Activated naive CD4-positive, alpha-beta T cell treated with anti-CD3 and anti-CD28 coated beads for 36 hours (primary cell): ENCODE results near the gene HS6ST2. TPM values are rescaled to one million over a fixed set of nuclear protein-coding genes. Genes with fewer than 3 reads are reported as not detected.
"Not testable (repeated sequence)": the region's sequence is repeated elsewhere in the genome, so short reads cannot be mapped to it uniquely, and the experiment has no call there.

Experiments
- CTCF ChIA-PET: fragments of 350-600 bp; sonication (Branson Sonifier 250); formaldehyde crosslinking; loops from one replicate; lab custom pipeline; 2021; ENCODE audit warnings: antibody characterized with exemption; lab: Charles Lee
- DNase-seq: peaks from one replicate; pipeline ENCODE4 v3.0.0-alpha.2; 2020
- H3K27ac Mint-ChIP-seq: one replicate; pipeline ENCODE4 v1.8.0; 2021; ENCODE audit warnings: mild to moderate bottlenecking, mixed read lengths
- H3K27me3 Mint-ChIP-seq: one replicate; pipeline ENCODE4 v1.8.0; 2021; ENCODE audit warnings: low read depth, mixed read lengths
- H3K36me3 Mint-ChIP-seq: one replicate; pipeline ENCODE4 v1.8.0; 2021; ENCODE audit warnings: low read depth, mixed read lengths
- H3K4me1 Mint-ChIP-seq: one replicate; pipeline ENCODE4 v1.8.0; 2021; ENCODE audit warnings: low read depth, mixed read lengths
- H3K4me3 Mint-ChIP-seq: one replicate; pipeline ENCODE4 v1.8.0; 2021; ENCODE audit warnings: mild to moderate bottlenecking, moderate library complexity, mixed read lengths
- H3K9me3 Mint-ChIP-seq: one replicate; pipeline ENCODE4 v1.8.0; 2021; ENCODE audit warnings: mixed read lengths
- intact Hi-C: fragments of 100-400 bp; cut with micrococcal nuclease; formaldehyde crosslinking; loops from one replicate; pipeline ENCODE4 v1.15.1; 2023
- total RNA-seq, 2 experiments: library from RNA; stranded (reverse); gene quantifications; one replicate each; pipeline ENCODE4 v1.2.3, GENCODE V29; 2021

HS6ST2 gene
- total RNA-seq, 2 experiments from 2014 or later = 0.98 to 1.3 TPM

DNA sequence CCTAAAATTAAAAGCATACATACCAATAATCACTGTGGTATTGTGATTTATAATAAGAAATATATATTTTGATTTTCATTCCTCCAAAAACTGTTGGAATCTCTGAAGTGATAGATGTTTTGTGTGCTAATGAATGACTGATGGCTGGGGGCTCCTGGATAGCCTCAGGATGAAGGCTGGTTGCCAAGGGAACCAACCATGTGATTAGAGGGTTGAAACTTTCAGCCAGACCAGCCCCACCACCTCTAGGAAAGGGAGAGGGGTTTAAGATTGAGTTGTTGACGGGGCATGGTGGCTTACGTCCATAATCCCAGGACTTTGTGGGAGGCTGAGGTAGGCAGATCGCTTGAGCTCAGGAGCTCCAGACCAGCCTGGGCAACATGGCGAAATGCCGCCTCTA is 34.0 kb downstream of the HS6ST2 start:
- intact Hi-C loops = no loop called here

DNA sequence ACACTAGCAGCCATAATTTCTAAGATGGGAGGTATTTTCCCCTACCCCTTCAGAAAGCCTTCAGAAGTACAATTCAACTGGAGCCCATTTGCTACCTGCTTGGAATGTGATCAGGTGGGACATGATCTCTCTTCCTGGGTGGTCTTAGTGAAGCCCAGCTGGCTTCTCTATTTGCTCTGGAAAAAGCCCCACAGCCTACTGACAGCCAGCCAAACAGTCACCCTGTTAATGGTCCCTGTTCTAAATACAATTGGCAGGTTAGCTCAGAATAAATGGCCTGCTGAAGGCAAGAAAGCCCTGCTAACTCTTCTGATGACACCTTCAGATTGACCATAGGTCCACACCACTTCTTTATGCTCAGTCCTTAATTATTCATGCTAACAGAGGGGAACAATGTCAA is 39.9 kb downstream of the HS6ST2 start:
- Mint-ChIP-seq H3K36me3 (no peaks in the 10 kb centered on the region), H3K4me1 (no peaks in the 10 kb centered on the region)
- intact Hi-C loops = no loop called here

More for the DNA sequence above, 34.0 kb downstream of the HS6ST2 start:
- no peaks in the 10 kb centered on the region for H3K36me3 Mint-ChIP-seq
- CTCF ChIA-PET = no interaction called here
- H3K4me3 Mint-ChIP-seq = no peak overlapping the region
- H3K4me1 Mint-ChIP-seq = no peaks in the 10 kb centered on the region
- DNase-seq = no peak
- no peak overlapping the region for H3K27ac Mint-ChIP-seq
- H3K27me3 Mint-ChIP-seq = peaks cover 2% of the 10 kb centered on the region
- H3K9me3 Mint-ChIP-seq = no peaks in the 10 kb centered on the region

GRCh38 chrX:132916349-132916748 is 42.1 kb downstream of the HS6ST2 start:
- intact Hi-C loops = no loop called here
- no peak for DNase-seq
- CTCF ChIA-PET = no interaction called here
- H3K27ac Mint-ChIP-seq = no peak overlapping the region
- no peaks in the 10 kb centered on the region for H3K36me3 Mint-ChIP-seq
- H3K9me3 Mint-ChIP-seq = no peaks in the 10 kb centered on the region
- no peak overlapping the region for H3K4me3 Mint-ChIP-seq
- peaks cover 1% of the 10 kb centered on the region for H3K27me3 Mint-ChIP-seq
- no peaks in the 10 kb centered on the region for H3K4me1 Mint-ChIP-seq

More for the DNA sequence above, 39.9 kb downstream of the HS6ST2 start:
- H3K27me3 Mint-ChIP-seq = peaks cover 1% of the 10 kb centered on the region
- no peaks in the 10 kb centered on the region for H3K9me3 Mint-ChIP-seq
- H3K4me3 Mint-ChIP-seq = no peak overlapping the region
- DNase-seq = no peak
- H3K27ac Mint-ChIP-seq = no peak overlapping the region
- CTCF ChIA-PET = no interaction called here

GRCh38 chrX:132909643-132910042 is 48.8 kb downstream of the HS6ST2 start:
- Mint-ChIP-seq H3K4me1 (no peaks in the 10 kb centered on the region), H3K9me3 (no peaks in the 10 kb centered on the region), H3K27ac (no peak overlapping the region), H3K4me3 (no peak overlapping the region), H3K27me3 (no peaks in the 10 kb centered on the region), H3K36me3 (no peaks in the 10 kb centered on the region)
- no peak for DNase-seq
- intact Hi-C loops = no loop called here
- CTCF ChIA-PET = no interaction called here

DNA sequence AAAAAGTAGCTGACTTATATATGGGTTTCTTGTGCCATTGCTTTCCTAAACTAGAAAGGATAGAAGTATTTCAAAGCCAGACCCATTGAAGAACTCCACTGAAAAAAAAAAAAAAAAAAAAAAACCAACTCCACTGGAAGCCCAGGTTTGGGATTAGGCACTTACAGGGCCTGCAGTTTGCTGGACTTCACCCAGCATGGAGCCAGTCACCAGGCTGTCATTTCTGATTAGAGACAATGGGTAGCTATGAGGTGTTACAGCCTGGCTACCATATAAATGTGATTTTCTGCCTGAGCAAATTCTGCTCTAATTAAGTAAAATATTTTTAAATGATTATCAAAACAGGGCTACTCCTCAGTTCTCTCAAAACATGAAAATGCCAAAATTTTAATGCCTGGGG is 49.5 kb downstream of the HS6ST2 start:
- intact Hi-C loops = no loop called here
- no peak for DNase-seq
- Mint-ChIP-seq H3K4me1 (no peaks in the 10 kb centered on the region), H3K27ac (no peak overlapping the region), H3K9me3 (no peaks in the 10 kb centered on the region), H3K4me3 (no peak overlapping the region), H3K27me3 (no peaks in the 10 kb centered on the region), H3K36me3 (no peaks in the 10 kb centered on the region)
- CTCF ChIA-PET = no interaction called here

DNA sequence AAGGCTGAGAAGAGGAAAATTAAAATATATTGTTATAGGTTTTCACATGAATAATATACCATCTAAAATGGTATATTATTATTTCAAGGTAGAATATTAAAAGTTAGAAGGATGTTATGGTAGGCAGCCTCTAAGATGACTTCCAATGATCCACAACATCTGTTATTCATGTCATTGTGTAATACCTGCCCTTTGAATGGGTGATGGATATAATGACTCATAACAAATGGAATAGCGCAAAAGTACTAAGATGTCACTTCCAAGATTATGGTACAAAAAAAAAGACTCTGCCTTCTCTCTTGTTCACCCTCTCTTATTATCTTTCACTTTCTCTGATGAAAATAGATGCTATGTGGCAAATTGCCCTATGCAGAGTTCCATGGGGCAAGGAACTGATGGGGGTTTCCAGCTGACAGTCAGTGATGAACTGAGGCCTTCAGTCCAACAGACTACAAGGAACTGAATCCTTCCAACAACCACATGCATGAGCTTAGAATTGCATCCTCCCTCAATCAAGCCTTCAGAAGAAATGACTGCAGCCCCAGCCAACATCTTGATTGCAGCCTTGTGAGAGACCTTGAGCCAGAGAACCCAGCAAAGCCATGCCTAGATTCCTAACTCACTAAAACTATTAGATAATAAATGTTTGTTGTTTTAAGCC is 57.7 kb downstream of the HS6ST2 start:
- CTCF ChIA-PET = no interaction called here

DNA sequence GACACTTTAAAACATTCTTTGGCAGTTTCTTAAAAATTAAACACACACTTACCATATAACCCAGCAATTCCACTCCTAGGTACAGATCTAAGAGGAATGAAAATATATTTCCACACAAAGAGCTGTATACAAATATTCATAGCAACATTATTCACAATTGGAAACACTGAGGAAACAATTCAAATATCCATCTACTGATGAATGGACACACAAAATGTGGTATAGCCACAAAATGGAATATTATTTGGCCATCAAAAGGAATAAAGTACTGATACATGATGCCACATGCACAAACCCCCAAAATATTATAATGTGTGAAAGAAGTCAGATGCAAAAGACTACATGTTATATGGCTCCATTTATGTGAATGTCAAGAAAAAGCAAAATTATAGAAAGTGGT is 70.9 kb downstream of the HS6ST2 start:
- DNase-seq = no peak
- intact Hi-C loops = no loop called here
- H3K4me3 Mint-ChIP-seq = no peak overlapping the region
- H3K27ac Mint-ChIP-seq = no peak overlapping the region
- H3K27me3 Mint-ChIP-seq = peaks cover 6% of the 10 kb centered on the region
- no peaks in the 10 kb centered on the region for H3K36me3 Mint-ChIP-seq
- CTCF ChIA-PET = no interaction called here
- H3K4me1 Mint-ChIP-seq = no peaks in the 10 kb centered on the region
- no peaks in the 10 kb centered on the region for H3K9me3 Mint-ChIP-seq

More for the DNA sequence above, 57.7 kb downstream of the HS6ST2 start:
- Mint-ChIP-seq H3K27ac (no peak overlapping the region), H3K36me3 (no peaks in the 10 kb centered on the region), H3K4me3 (no peak overlapping the region), H3K27me3 (peaks cover 1% of the 10 kb centered on the region), H3K9me3 (no peaks in the 10 kb centered on the region), H3K4me1 (no peaks in the 10 kb centered on the region)
- no peak for DNase-seq
- intact Hi-C loops = no loop called here

- no peaks in the 10 kb centered on the region for H3K9me3 Mint-ChIP-seq
- intact Hi-C loops = no loop called here
These were observed 75.0 kb downstream of the HS6ST2 start for GRCh38 chrX:132883358-132883915.

GRCh38 chrX:132880753-132881152 is 77.7 kb downstream of the HS6ST2 start:
- H3K4me1 Mint-ChIP-seq, intact Hi-C loops, DNase-seq, H3K36me3 Mint-ChIP-seq, CTCF ChIA-PET, H3K27ac Mint-ChIP-seq, H3K4me3 Mint-ChIP-seq, H3K27me3 Mint-ChIP-seq, H3K9me3 Mint-ChIP-seq: not testable (repeated sequence)

More at GRCh38 chrX:132883358-132883915, 75.0 kb downstream of the HS6ST2 start:
- Mint-ChIP-seq H3K27me3 (peaks cover 6% of the 10 kb centered on the region), H3K4me1 (no peaks in the 10 kb centered on the region), H3K4me3 (no peak overlapping the region), H3K27ac (no peak overlapping the region), H3K36me3 (no peaks in the 10 kb centered on the region)
- DNase-seq = no peak
- CTCF ChIA-PET = no interaction called here

DNA sequence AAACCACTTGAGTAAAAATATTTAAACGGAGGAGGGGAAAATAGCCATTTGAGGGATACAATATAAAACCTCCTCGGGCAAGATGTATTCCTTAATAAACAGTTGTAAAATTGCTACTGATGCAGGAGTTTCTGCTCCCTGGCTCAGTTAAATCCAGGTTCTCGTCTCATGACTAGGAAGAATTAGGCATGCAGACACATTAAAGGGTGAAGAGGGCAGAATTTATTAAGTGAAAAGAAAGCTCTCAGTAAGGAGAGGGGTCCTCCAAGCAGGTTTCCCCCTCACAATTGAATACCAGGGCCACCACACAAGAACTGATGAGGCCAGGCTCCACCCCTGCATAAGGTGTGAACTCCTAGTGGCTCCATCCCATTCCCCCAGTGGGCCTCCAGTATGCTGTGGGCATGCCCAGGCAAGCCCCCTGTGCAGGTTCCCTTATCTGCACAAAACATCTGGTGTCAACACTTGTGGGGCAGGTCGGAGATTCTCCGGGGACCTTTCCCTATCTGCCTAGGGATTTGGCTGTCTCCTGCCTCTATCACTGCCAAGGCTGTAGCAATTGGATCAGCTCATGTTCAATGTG is 80.4 kb downstream of the HS6ST2 start:
- H3K36me3 Mint-ChIP-seq = no peaks in the 10 kb centered on the region
- CTCF ChIA-PET = no interaction called here
- H3K9me3 Mint-ChIP-seq = no peaks in the 10 kb centered on the region

GRCh38 chrX:132876523-132877338 is 81.7 kb downstream of the HS6ST2 start:
- intact Hi-C loops = no loop called here
- Mint-ChIP-seq H3K36me3 (no peaks in the 10 kb centered on the region), H3K27me3 (no peaks in the 10 kb centered on the region), H3K27ac (no peak overlapping the region), H3K9me3 (no peaks in the 10 kb centered on the region), H3K4me1 (no peaks in the 10 kb centered on the region), H3K4me3 (no peak overlapping the region)
- DNase-seq = no peak
- CTCF ChIA-PET = no interaction called here

More for the DNA sequence above, 80.4 kb downstream of the HS6ST2 start:
- intact Hi-C loops = no loop called here
- no peaks in the 10 kb centered on the region for H3K27me3 Mint-ChIP-seq
- H3K4me1 Mint-ChIP-seq = no peaks in the 10 kb centered on the region
- H3K4me3 Mint-ChIP-seq = no peak overlapping the region
- H3K27ac Mint-ChIP-seq = no peak overlapping the region
- DNase-seq = no peak

GRCh38 chrX:132875650-132876522 is 82.5 kb downstream of the HS6ST2 start:
- Mint-ChIP-seq H3K4me1 (no peaks in the 10 kb centered on the region), H3K9me3 (no peaks in the 10 kb centered on the region), H3K4me3 (no peak overlapping the region), H3K27me3 (no peaks in the 10 kb centered on the region), H3K36me3 (no peaks in the 10 kb centered on the region), H3K27ac (no peak overlapping the region)
- intact Hi-C loops = no loop called here
- no peak for DNase-seq
- CTCF ChIA-PET = no interaction called here
